Stimulated activated CD4-positive, alpha-beta T cell treated with anti-CD3 and anti-CD28 coated beads, Interleukin-15, amount 100 ng/mL, for 24 hours (primary cell): ENCODE data around the gene UTP11.

Experiments
- DNase-seq: peaks from one replicate; pipeline ENCODE4 v3.0.0-alpha.2; 2020

UTP11 gene

GRCh38 chr1:38003261-38004250 lies 9.0 kb upstream of the UTP11 start:
- no peak for DNase-seq

- no peak for DNase-seq
Measured at GRCh38 chr1:38004284-38005108, 8.0 kb upstream of the UTP11 start.

DNA sequence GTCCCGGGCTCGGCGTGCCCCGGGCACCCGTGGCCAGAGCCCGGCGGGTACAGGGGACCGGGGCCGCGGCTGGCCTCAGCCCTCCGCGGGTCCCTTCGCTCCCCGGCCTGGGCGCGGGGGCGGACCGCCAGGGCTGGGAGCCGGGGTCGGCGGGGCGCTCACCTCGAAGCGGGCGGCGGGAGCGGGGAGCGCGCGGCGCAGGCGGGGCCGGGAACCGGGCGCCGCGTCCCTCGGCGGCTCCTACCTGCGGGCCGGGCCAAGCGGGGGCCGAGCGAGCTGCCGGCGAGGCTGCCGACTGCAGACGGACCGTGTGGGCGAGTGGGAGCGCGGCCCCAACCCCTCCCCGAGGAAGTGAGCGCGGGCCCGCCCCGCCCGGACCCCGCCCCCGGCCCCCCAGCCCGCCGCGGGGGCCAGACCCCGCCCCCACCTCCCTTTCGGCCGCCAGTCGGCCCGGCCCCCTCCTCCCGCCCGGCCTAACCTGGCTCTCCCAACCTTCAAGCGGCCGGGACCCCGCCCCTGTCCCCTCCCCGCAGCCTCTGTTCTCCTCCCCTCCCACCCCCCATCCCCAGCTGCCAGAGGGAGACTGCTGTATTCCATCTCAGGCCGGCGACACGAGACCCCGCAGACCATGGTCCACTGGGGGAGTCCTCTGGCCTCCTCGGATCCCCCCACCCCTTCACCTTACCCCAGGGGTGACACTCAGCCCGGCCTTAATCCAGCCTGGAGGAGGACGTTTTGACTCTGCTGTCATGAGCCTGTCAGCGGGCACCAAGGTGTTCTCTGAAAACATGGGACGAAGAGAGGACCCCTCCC lies 7.1 kb upstream of the UTP11 start, which contains the start of gene FHL3:
Gene FHL3 (minus strand): TSS at position 320 of the 813 bp plus-strand sequence. CDS start 6,102 bp downstream, outside the sequence.
- DNase-seq, result peak; percentile 80

- DNase-seq, result no peak
Measured at GRCh38 chr1:38006008-38006828, 6.3 kb upstream of the UTP11 start.

GRCh38 chr1:38009088-38009840 lies 3.3 kb upstream of the UTP11 start:
- DNase-seq, result peak; percentile 68

DNA sequence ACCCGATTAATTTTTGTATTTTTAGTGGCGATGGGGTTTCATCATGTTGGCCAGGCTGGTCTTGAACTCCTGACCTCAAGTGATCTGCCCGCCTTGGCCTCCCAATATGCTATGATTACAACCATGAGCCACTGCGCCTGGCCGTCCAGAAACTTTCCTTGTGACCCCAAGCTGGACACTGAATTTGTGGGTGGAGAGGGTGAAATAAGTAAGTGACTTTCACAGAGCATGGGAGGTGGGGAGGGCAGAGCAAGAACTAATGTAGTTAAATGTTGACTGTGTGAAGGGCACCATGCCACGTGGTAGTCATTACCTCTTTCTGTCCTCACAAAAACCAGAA lies 2.7 kb upstream of the UTP11 start:
- DNase-seq, result no peak

GRCh38 chr1:38013227-38013622 lies 691 bp downstream of the UTP11 start:
- no peak for DNase-seq

GRCh38 chr1:38014171-38014570 lies 1.6 kb downstream of the UTP11 start:
- no peak for DNase-seq

- DNase-seq, result no peak
Measured at GRCh38 chr1:38014724-38015424, 2.3 kb downstream of the UTP11 start.

GRCh38 chr1:38015978-38016725 lies 3.6 kb downstream of the UTP11 start:
- DNase-seq, result no peak

- DNase-seq, result no peak
Measured at GRCh38 chr1:38018864-38019343, 6.4 kb downstream of the UTP11 start.

GRCh38 chr1:38020396-38020795 lies 7.9 kb downstream of the UTP11 start:
- DNase-seq, result no peak

DNA sequence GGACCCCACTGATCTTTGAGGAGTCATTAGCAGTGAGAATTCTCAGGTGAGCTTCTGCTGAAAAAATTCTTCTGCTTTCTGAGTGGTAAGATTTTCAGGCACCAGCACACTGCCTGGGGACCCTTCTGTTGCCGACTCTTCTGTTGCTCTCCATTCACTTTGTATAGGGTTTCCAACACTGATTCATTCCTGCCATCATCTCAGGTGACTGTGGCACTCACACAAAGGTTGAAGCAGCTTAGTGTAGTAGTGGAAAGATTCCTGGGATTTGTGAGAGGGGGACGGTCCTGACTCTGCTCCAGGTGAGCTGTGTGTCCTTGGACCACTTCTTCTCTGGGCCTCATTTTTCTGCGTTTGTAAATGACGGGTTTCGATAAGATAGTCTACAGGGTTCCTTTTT lies 9.4 kb downstream of the UTP11 start:
- DNase-seq, result no peak

DNA sequence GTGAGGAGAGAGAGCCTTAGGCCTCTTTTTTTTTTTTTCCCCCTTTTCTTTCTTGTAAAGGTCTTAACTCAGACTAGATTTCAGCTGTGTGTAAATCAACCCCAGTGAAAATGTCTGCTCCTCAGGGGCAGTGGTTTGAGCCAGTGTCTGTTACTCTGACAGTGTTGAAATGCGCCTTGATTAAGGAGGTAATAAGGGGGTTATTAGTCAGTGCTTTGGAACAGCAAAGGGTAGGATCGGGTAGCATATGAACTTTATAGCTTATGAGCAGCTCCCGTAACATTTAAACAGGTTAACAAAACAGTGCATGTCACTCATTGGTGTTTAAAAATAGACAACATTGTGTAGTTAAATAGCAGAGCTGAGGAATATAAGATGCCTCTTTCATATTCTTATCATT lies 10.3 kb downstream of the UTP11 start:
- no peak for DNase-seq

GRCh38 chr1:38025233-38025632 lies 12.7 kb downstream of the UTP11 start:
- DNase-seq, result no peak

DNA sequence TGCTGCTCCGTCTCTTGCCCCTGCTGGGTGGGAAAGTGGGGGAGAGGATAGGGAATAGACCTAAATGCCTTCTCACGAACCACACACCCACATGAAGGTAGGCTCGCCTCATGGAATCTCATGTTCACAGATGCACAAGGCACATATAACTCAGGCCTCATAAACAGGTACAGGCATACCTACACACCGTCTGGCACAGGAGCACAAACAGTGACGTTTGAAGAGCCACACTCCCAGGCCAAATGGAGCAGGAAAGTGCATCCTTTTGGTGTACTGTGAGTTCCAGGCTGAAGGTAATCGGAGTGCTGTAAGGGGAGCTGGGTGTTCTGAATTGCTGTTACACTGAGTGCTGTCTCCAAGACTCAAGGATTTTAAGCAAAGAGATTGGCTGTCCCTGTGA lies 13.1 kb downstream of the UTP11 start:
- DNase-seq, result no peak

GRCh38 chr1:38026592-38027200 lies 14.2 kb downstream of the UTP11 start:
- peak; percentile 65 for DNase-seq

- no peak for DNase-seq
Measured at GRCh38 chr1:38027201-38028104, 14.9 kb downstream of the UTP11 start.
